Renal cortex interstitium (tissue), 11 donors: ENCODE data around the gene PJA2. TPM values are rescaled to one million over a fixed set of nuclear protein-coding genes. Genes with fewer than 3 reads are reported as not detected.

ENCODE experiments used
- DNase-seq, 11 donors: peaks; one replicate each; pipeline ENCODE4 v3.0.0-alpha.2; 2013; ENCODE audit warnings: low read depth in 9 of 11, low spot score in 4 of 11; ENCODE audit errors: extremely low read depth in 1 of 11
- polyA plus RNA-seq, 3 donors: library from polyadenylated mRNA; unstranded; fragments of 120-200 nt; gene quantifications; one replicate each; pipeline ENCODE4 v1.2.1, GENCODE V29; 2013; ENCODE audit not compliant: insufficient read length in 3 of 3

PJA2 gene
- polyA plus RNA-seq, 3 donors, result 125 to 136 (median 127) TPM

DNA sequence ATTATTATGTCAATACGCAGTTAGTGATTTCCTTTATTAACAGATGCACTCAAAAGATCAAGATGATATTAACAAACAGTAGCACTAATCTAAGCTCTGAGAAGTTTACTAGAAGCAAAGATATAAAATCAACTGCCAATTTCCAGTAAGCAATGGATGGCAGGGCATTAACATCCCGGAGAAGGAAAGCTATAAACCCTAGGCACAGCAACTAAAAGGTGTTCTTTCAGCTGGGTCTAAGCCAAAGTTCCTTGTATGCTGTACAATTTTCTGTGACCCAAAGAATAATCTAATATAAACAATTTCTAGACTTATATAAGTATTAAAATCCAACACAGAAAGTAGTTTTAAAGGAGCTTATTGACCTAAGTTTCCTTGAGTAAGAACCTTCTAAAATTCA, 39.4 kb downstream of the PJA2 start:
- DNase-seq, result no peak

DNA sequence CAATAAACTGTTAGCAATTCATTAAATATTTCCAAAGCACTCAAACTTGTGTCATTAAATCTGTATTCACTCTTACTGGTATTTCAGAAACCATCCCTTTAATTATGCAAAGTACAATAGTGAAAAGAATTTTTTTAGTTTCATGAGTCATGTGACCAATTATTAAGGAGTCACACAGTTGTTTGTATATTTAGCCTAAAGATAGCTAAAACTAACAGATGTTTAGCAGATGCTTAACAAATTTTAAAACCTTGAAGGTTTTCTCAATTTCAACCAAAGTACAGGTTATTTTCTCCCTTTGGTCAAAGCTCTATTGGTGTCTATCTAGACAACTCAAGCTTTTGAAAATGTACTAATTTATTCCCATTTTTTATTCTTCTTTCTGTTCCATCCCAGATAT, 44.1 kb downstream of the PJA2 start:
- no peak for DNase-seq

DNA sequence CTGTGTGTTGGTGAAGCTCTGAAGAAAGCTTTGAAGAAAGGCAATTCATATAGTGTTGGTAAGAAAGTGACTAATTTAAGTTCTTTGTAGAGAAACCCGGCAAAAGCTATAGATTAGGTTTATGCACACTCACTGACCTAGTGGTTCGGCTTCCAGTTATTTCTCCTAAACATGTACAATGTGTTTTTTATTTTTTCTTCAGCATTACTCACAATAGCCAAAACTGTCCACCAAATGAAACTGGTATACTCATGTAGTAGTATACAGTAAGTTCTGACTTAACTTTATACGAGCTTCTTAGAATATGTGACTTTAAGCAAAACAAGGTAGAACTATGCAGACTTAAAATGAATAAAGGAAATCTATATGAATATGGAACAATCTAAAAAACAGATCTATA, 44.8 kb downstream of the PJA2 start:
- no peak for DNase-seq

DNA sequence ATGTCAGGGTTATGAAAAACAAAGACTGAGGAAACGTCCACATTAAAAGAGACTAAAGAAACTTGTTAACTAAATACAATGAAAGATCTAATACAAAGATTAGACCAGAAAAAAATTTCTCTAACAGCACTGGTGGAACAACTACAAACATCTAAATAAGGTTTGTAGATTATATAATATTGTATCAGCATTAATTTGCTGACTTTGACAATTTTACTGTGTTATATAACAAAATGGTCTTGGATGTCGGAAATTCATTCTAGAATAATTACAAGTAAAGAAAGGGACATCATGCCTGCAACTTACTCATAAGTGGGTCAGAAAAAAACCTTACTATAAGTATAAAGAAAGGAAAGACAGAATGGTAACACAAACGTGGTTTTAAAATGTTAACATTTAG, 50.1 kb downstream of the PJA2 start:
- DNase-seq, result no peak

GRCh38 chr5:109357807-109358206, 52.0 kb downstream of the PJA2 start:
- DNase-seq, result no peak

DNA sequence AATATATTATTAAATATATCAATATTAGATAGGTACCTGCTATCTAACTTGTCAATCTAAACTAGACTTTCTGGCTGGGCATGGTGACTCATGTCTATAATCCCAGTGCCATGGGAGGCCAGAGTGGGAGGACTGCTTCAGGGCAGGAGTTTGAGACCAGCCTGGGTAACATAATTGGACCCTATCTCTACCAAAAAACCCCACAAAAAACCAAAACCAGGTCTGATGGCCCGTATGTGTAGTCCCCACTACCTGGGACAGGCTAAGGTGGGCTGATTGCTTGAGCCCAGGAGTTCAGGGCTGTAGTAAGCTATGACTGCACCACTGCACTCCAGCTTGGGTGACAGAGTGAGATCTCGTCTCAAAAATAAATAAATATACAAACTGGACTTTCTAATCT, 55.0 kb downstream of the PJA2 start:
- no peak for DNase-seq

DNA sequence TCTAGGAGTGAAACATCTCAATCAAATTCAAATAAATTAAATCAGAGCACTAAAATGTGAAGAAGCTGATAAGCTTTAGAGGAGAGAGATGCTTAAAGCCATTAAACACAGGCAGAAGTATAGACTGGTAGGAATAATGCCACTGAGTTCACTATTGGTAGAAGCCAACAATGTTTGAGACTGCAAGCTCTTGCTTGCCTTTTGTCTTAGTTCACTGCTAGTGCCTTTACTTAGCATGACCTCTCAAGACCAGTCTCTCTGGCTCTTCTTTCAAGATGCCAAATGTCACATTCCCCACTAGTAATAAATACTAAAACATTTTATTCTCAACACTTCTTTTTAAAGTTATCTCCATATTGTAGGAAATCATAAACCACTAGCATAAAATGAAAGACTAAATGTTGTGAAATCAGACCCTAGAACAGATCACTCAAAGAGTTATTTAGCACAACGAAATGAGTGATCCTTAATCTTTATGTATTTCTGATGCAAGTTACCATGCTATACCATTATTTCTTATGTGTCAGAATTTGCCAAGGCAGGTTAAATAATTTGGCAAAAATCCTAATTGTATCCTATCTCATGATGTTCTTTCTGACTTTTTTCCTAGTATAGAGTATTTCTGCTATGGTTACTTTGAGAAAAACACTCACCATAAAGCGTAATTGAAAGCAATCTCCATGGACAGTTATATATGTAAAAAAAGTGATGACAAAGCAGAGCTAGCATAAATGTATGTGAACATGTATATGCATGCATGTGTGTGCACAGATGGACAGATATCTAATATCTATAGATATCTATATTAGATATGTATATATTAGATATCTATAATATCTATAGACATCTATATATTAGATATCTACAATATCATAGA, 57.5 kb downstream of the PJA2 start:
- DNase-seq, result peak in 1 of 11 donors; percentile 22

GRCh38 chr5:109350537-109351270, 59.1 kb downstream of the PJA2 start:
- DNase-seq, result no peak

GRCh38 chr5:109349388-109349787, 60.4 kb downstream of the PJA2 start:
- DNase-seq, result no peak

DNA sequence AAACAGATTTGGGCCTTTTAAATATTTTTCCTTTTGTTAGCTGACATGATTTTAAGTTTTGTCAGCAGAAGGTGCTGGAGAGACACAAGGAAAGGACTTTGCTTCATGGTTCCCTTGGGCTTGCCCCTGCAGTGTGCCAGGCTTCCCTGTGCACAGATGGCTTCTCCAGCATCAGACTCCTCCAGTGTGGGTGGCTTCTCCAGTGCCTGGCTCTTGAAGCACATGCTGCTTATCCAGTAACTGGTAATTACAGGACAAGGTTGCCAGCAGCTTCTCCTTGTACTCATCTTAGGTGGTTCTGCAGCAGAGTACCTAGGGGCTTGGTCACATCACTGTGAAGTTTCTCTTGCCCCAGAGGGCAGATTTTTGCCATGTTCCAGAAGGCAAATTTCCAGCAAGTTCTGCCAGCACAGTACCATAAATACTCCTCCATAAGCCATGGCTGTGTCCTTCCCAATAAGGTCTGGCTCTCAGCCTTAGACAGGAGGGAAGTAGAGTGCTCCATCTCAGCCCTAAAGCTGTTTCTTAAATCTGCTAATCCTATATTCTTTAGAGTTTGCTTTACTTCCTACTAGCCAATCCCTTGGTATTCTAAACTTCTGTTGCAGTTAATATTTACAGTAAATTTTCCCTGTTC, 62.4 kb downstream of the PJA2 start:
- no peak for DNase-seq

GRCh38 chr5:109345699-109346098, 64.1 kb downstream of the PJA2 start:
- no peak for DNase-seq

DNA sequence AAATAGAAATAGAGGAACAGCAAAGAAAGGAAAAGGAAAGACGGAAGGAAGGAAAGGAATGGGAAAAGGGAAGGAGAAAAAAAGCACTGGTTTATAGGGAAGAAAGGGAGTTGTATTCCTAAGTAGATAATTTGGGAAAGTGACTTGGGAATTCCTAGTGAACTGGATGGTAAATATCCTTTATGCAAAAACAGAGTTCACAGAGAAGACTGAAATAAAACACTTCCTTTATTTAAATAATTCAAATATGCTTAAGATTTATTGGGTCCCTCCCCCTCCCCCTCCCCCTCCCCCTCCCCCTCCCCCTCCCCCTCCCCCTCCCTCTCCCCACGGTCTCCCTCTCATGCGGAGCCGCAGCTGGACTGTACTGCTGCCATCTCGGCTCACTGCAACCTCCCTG, 69.4 kb downstream of the PJA2 start:
- no peak for DNase-seq

GRCh38 chr5:109335114-109335513, 74.7 kb downstream of the PJA2 start:
- no peak for DNase-seq

GRCh38 chr5:109334056-109334455, 75.7 kb downstream of the PJA2 start:
- no peak for DNase-seq

DNA sequence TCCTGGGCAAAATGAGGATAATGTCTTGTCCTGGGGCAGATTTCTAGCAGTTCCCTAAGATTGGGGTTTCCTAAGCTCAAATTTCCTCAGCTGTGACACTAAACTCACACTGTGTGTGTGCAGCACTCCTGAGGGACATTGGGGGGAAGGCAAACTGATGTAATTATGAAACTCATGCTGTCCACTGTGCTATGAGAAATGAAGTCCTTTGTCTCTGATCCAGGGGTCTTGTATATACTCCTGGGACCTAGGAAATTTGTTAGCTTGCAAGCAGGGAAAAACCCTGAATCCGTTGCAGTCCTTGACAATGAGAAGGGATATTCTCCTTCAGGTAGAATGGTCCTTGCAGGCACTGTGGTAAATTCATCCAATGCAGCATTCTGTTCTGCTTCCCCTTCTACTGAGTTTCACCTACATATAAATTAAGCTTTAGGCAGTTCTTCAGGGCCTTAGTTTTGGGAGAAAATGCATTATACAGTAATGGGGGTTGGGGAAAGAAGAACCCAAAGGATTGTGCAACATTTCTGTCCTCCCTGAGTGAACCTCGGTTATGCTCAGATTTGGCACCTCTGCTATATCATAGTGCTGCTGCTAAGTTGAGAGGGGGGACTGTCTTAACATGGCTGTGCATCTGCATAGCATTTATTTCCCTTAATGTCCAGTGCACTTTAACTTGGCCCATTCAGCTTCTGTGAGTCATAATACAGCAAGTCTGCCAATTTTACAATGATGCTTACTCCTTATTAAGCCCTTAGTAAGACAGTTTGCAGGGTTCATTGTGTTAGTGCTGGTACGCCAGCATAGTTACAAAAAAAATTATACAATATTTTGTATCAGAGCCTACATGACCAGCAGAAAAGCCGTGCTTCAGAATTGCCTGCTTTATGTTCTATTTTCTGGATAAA, 80.2 kb downstream of the PJA2 start:
- DNase-seq, result no peak

GRCh38 chr5:109328626-109329025, 81.1 kb downstream of the PJA2 start:
- DNase-seq, result no peak

- no peak for DNase-seq
Measured at GRCh38 chr5:109327570-109327969, 82.2 kb downstream of the PJA2 start.

DNA sequence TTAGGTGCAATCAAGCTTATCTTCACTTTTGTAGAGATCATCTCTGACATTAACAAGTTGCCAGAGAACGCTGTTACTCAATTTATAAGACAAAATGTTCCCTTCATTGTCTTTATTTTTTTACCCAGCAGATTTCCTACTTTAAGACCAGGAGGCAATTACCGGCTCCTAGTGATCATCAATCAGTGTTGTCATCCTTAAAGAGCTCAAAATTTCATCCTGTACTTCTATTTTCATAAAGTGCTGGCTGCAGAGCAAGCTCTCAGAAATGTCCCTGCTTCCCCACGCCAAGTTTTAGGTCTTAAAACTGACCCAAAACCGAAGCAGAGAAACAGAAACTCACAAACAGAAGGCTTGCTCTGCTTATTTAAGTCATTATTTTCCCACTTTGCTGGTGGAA, 82.9 kb downstream of the PJA2 start:
- no peak for DNase-seq

- no peak for DNase-seq
Measured at GRCh38 chr5:109325456-109325855, 84.3 kb downstream of the PJA2 start.
